ENCODE data around the gene HDHD2. TPM values are rescaled to one million over a fixed set of nuclear protein-coding genes. Genes with fewer than 3 reads are reported as not detected.

The HDHD2 gene
- total and polyA plus RNA-seq, 2 of the 13 experiments (the other 11 are each of a cell fraction or from before 2014, with no cell fraction given), result 10.2 to 34.7 TPM

DNA sequence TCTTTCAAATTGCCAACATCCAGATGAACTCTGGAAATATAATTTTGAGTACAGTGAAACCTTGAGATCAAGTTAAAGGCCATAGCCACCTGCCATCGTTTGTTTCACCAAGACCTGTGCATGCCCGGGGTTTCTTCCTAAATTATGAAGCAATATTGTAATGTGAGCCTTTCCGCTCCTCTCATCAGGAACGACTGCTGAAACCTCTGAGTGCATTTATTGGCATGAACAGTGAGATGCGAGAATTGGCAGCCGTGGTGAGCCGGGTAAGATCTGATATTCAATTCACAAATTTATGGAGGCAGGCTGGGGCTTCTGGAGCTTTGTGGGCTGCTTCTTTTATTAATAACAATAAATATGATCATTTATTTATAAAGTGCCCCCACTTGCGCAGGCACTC lies 87.2 kb downstream of the HDHD2 start:
- peaks cover 0 to 4% of the 10 kb centered on the region in 2 experiments; a peak in 1 of 5 replicates for H3K27me3 ChIP-seq (ENCODE audit: control insufficient read depth in 1 of 2, insufficient read depth in 2 of 2, low read length in 2 of 2)
- ATAC-seq (no peak), FAIRE-seq (no peak), DNase-seq (ENCODE audit: low spot score) (no peak)
- CTCF ChIA-PET (ENCODE audit: low intra/inter-chr PET ratio, low total read pairs), result no interaction called here
- in situ Hi-C loops (cut with HindIII; ENCODE audit: extremely low pct_ligation_motif_present, low pct_unique_long_range_greater_than_20kb) (no loop called here), intact Hi-C loops (cut with micrococcal nuclease; ENCODE audit: unreplicated experiment) (no loop called here)
- no peak overlapping the region for H3K27ac ChIP-seq (ENCODE audit: extremely low read length, insufficient read depth, low read length)
- no peak overlapping the region for H3K9ac ChIP-seq (ENCODE audit: insufficient read depth, low read depth, low read length)
- 27% methylated on average over 8 of the region's 8 CpGs for WGBS (ENCODE audit: low lambda C conversion rate)
- H3K9me3 ChIP-seq (ENCODE audit: low read length), result no peaks in the 10 kb centered on the region
- H3K4me1 ChIP-seq (ENCODE audit: insufficient read depth, low read length), result no peaks in the 10 kb centered on the region
- no peaks in the 10 kb centered on the region for H3K79me2 ChIP-seq (ENCODE audit: insufficient read depth, low read length)
- H4K20me1 ChIP-seq (ENCODE audit: insufficient read depth, low read length), result no peaks in the 10 kb centered on the region
- no peak overlapping the region for H3K4me2 ChIP-seq (ENCODE audit: low read depth, low read length)
- TF ChIP-seq BRCA1 (CRISPR knock-in tag; IDR thresholded peaks at IDR 0.05), result no peak
- no peak for TF ChIP-seq ZNF878 (CRISPR knock-in tag; IDR thresholded peaks at IDR 0.05)
- TF ChIP-seq RCOR2 (CRISPR knock-in tag; IDR thresholded peaks at IDR 0.05), result no peak
- TF ChIP-seq, protein P1, sequence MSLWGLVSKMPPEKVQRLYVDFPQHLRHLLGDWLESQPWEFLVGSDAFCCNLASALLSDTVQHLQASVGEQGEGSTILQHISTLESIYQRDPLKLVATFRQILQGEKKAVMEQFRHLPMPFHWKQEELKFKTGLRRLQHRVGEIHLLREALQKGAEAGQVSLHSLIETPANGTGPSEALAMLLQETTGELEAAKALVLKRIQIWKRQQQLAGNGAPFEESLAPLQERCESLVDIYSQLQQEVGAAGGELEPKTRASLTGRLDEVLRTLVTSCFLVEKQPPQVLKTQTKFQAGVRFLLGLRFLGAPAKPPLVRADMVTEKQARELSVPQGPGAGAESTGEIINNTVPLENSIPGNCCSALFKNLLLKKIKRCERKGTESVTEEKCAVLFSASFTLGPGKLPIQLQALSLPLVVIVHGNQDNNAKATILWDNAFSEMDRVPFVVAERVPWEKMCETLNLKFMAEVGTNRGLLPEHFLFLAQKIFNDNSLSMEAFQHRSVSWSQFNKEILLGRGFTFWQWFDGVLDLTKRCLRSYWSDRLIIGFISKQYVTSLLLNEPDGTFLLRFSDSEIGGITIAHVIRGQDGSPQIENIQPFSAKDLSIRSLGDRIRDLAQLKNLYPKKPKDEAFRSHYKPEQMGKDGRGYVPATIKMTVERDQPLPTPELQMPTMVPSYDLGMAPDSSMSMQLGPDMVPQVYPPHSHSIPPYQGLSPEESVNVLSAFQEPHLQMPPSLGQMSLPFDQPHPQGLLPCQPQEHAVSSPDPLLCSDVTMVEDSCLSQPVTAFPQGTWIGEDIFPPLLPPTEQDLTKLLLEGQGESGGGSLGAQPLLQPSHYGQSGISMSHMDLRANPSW (CRISPR knock-in tag; IDR thresholded peaks at IDR 0.05; ENCODE audit: borderline replicate concordance), result no peak
- TF ChIP-seq, protein P2, sequence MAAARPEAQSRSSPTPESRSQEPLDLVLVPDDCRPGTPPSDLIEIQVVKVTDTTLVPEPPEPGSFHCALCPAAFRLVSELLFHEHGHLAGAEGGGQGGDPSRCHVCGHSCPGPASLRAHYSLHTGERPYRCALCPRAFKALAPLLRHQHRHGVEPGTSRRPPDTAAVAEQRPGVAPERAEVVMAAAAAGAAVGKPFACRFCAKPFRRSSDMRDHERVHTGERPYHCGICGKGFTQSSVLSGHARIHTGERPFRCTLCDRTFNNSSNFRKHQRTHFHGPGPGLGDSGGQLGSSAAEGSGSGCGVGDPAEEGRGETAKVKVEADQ (CRISPR knock-in tag; IDR thresholded peaks at IDR 0.05; ENCODE audit: borderline replicate concordance), result no peak
- no peak for TF ChIP-seq MIER3 (CRISPR knock-in tag; IDR thresholded peaks at IDR 0.05; ENCODE audit: borderline replicate concordance)
- TF ChIP-seq, protein P3, sequence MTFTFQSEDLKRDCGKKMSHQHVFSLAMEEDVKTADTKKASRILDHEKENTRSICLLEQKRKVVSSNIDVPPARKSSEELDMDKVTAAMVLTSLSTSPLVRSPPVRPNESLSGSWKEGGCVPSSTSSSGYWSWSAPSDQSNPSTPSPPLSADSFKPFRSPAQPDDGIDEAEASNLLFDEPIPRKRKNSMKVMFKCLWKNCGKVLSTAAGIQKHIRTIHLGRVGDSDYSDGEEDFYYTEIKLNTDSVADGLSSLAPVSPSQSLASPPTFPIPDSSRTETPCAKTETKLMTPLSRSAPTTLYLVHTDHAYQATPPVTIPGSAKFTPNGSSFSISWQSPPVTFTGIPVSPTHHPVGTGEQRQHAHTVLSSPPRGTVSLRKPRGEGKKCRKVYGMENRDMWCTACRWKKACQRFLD (CRISPR knock-in tag; IDR thresholded peaks at IDR 0.05; ENCODE audit: borderline replicate concordance), result no peak
- no peak for TF ChIP-seq SMAD9 (CRISPR knock-in tag; IDR thresholded peaks at IDR 0.05)
- no peak for TF ChIP-seq EZH2 (conservative IDR thresholded peaks at IDR 0.05; ENCODE audit: low read depth, low read length)
- TF ChIP-seq ZNF605 (CRISPR knock-in tag; IDR thresholded peaks at IDR 0.05), result no peak
- TF ChIP-seq, protein P4, sequence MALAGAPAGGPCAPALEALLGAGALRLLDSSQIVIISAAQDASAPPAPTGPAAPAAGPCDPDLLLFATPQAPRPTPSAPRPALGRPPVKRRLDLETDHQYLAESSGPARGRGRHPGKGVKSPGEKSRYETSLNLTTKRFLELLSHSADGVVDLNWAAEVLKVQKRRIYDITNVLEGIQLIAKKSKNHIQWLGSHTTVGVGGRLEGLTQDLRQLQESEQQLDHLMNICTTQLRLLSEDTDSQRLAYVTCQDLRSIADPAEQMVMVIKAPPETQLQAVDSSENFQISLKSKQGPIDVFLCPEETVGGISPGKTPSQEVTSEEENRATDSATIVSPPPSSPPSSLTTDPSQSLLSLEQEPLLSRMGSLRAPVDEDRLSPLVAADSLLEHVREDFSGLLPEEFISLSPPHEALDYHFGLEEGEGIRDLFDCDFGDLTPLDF (CRISPR knock-in tag; IDR thresholded peaks at IDR 0.05), result no peak
- POLR2A ChIA-PET, result no interaction called here
- H3K4me3 ChIP-seq (replicated peaks in 1 of 3; ENCODE audit: insufficient read depth in 1 of 3, low read depth in 2 of 3, low read length in 3 of 3), result no peak overlapping the region
- no peaks in the 10 kb centered on the region for H3K36me3 ChIP-seq (replicated peaks in 1 of 2; ENCODE audit: control insufficient read depth in 1 of 2, insufficient read depth in 2 of 2, low read length in 2 of 2)
- no peak overlapping the region for H2AFZ ChIP-seq (ENCODE audit: low read length)
- BruUV-seq (replicated peaks), result no TSS peak
